GM12878 (cell line): ENCODE results near the gene METTL14. TPM values are rescaled to one million over a fixed set of nuclear protein-coding genes. Genes with fewer than 3 reads are reported as not detected.

ENCODE experiments used
- ATAC-seq: fragments of 200-7000 bp; cut with Tn5 transposase; 3 replicates; pipeline ENCODE4 v1.9.1; 2020; ENCODE audit warnings: mild to moderate bottlenecking, moderate library complexity
- BruUV-seq: library from RNA; stranded (reverse); fragments of 400-500 nt; replicated peaks from 2 replicates; lab custom pipeline; 2021; lab: Mats Ljungman, UMichigan
- CTCF ChIA-PET: fragments of 300-600 bp; sonication (Branson Sonifier 250); formaldehyde crosslinking; extraction: SDS; loops from one replicate; lab custom pipeline; 2021; ENCODE audit warnings: inconsistent platforms; lab: Yijun Ruan, JAX
- POLR2A ChIA-PET: fragments of 350-600 bp; formaldehyde crosslinking; extraction: SDS; loops from one replicate; lab custom pipeline; 2021; ENCODE audit warnings: inconsistent platforms; lab: Charles Lee
- RAD21 ChIA-PET: fragments of 300-600 bp; sonication (Branson Sonifier 250); formaldehyde crosslinking; loops from one replicate; lab custom pipeline; 2023; ENCODE audit warnings: antibody characterized with exemption; ENCODE audit not compliant: unreplicated experiment; lab: Charles Lee
- SMC1A ChIA-PET: fragments of 300-600 bp; sonication (Branson Sonifier 250); formaldehyde crosslinking; loops from one replicate; lab custom pipeline; 2023; ENCODE audit not compliant: unreplicated experiment, uncharacterized antibody; lab: Charles Lee
- DNase-seq: peaks from one replicate; pipeline ENCODE4 v3.0.0-alpha.2; 2011; ENCODE audit warnings: low read depth, low spot score
- FAIRE-seq: peaks from 3 replicates; lab custom pipeline; 2011; peaks lifted over from hg19 to GRCh38; lab: Jason Lieb, UNC
- H2AFZ ChIP-seq: 2 replicates; pipeline ENCODE4 v1.6.0; 2011; ENCODE audit warnings: low read depth, low read length, control low read depth; ENCODE audit not compliant: control insufficient read depth
- H3K27ac ChIP-seq: 2 replicates; pipeline ENCODE4 v1.5.1; 2011; ENCODE audit warnings: control low read depth; ENCODE audit not compliant: control insufficient read depth, insufficient read depth
- H3K27me3 ChIP-seq, 2 experiments: replicated peaks in 1 of 2; 2 replicates each; pipeline versions ENCODE4 v1.6.0 to v1.6.1; 2011; ENCODE audit warnings: low read length in 1 of 2; ENCODE audit not compliant: control insufficient read depth in 2 of 2, insufficient read depth in 2 of 2
- H3K36me3 ChIP-seq, 2 experiments: 2 replicates each; pipeline ENCODE4 v1.5.1; 2011; ENCODE audit warnings: low read length in 1 of 2; ENCODE audit not compliant: control insufficient read depth in 2 of 2, insufficient read depth in 2 of 2
- H3K4me1 ChIP-seq: 2 replicates; pipeline ENCODE4 v1.6.1; 2011; ENCODE audit warnings: mild to moderate bottlenecking, low read length, moderate library complexity, mixed read lengths; ENCODE audit not compliant: control insufficient read depth, insufficient read depth
- H3K4me2 ChIP-seq: 2 replicates; pipeline ENCODE4 v1.6.0; 2011; ENCODE audit warnings: control low read depth; ENCODE audit not compliant: control insufficient read depth, insufficient read depth
- H3K4me3 ChIP-seq: fragments of 200-600 bp; sonication (generic); 2 replicates; pipeline ENCODE4 v1.5.1; 2016
- H3K79me2 ChIP-seq: 2 replicates; pipeline ENCODE4 v1.6.0; 2011; ENCODE audit warnings: low read length; ENCODE audit not compliant: control insufficient read depth, insufficient read depth
- H3K9ac ChIP-seq: 2 replicates; pipeline ENCODE4 v1.8.0; 2011; ENCODE audit warnings: low read length, control low read depth, mixed read lengths; ENCODE audit not compliant: control insufficient read depth, insufficient read depth
- H3K9me3 ChIP-seq: replicated peaks from 3 replicates; pipeline ENCODE4 v1.5.1; 2011; ENCODE audit warnings: mild to moderate bottlenecking, low read length; ENCODE audit not compliant: control insufficient read depth, insufficient read depth
- H4K20me1 ChIP-seq: 2 replicates; pipeline ENCODE4 v1.6.0; 2011; ENCODE audit not compliant: control insufficient read depth, insufficient read depth
- POLR2AphosphoS2 ChIP-seq: IDR thresholded peaks from 2 replicates; pipeline ENCODE4 v1.6.1; 2011; ENCODE audit warnings: low read depth, mild to moderate bottlenecking, low read length, improper control_type of control experiment, moderate library complexity
- SUZ12 ChIP-seq: fragments of 200-600 bp; sonication (generic); IDR thresholded peaks from one replicate; pipeline ENCODE4 v1.6.1; 2018; ENCODE audit warnings: antibody characterized with exemption, mild to moderate bottlenecking; ENCODE audit not compliant: unreplicated experiment
- TCF3 ChIP-seq: IDR thresholded peaks from 2 replicates; pipeline ENCODE4 v1.6.1; 2012; ENCODE audit warnings: low read depth, mild to moderate bottlenecking, low read length, borderline replicate concordance; ENCODE audit not compliant: insufficient read depth
- YY1 ChIP-seq: IDR thresholded peaks from 2 replicates; pipeline ENCODE4 v1.6.1; 2011; ENCODE audit warnings: low read depth, mild to moderate bottlenecking, low read length
- ZNF217 ChIP-seq: fragments of 450-650 bp; IDR thresholded peaks from 2 replicates; pipeline ENCODE4 v1.6.1; 2017; ENCODE audit warnings: antibody characterized with exemption, mild to moderate bottlenecking
- WGBS: methylation state at CpG from one replicate; pipeline ENCODE4 v1.1.6; 2016; ENCODE audit warnings: low lambda C conversion rate; ENCODE audit not compliant: insufficient replicate concordance, insufficient coverage; ENCODE audit errors: missing lambda C conversion rate; 5-methylcytosine and 5-hydroxymethylcytosine counted together
- in situ Hi-C: fragments of 300-500 bp; cut with MboI; formaldehyde crosslinking; loops from 9 replicates; pipeline ENCODE4 v1.14.3; 2018; ENCODE audit warnings: mixed read lengths
- intact Hi-C: fragments of 100-400 bp; cut with micrococcal nuclease; formaldehyde crosslinking; loops from one replicate; pipeline ENCODE4 v1.14.2; 2022; ENCODE audit not compliant: unreplicated experiment
- polyA plus RNA-seq, 11 experiments: library from polyadenylated mRNA; depleted of rRNA in 4 of 11; unstranded in 6 of 11; stranded (reverse) in 5 of 11; fragments of >200 nt; fragmentation: Nextera tagmentation in 4 of 11; fragmentation: Illumina TruSeq in 1 of 11; extraction: Ambion mirVana in 4 of 11; extraction: Trizol in 1 of 11; gene quantifications; 1 replicate in 1 of 11; 2 replicates in 10 of 11; pipeline versions ENCODE4 v1.2.1 to v1.2.3, GENCODE V29; 2011 to 2016; ENCODE audit warnings: inconsistent platforms in 2 of 11, missing spikeins in 2 of 11, low read depth in 1 of 11
- total RNA-seq, 4 experiments: library from RNA; depleted of rRNA in 3 of 4; stranded (reverse); fragments of >200 nt in 3 of 4; fragmentation: Illumina TruSeq in 1 of 4; extraction: Trizol in 1 of 4; gene quantifications; 2 replicates each; pipeline versions ENCODE4 v1.2.1 to v1.2.3, GENCODE V29; 2013 to 2021
- TF ChIP-seq, protein P1 (sequence below): IDR thresholded peaks from 2 replicates; pipeline ENCODE4 v1.6.1; 2011; ENCODE audit warnings: low read depth, mild to moderate bottlenecking, low read length, moderate library complexity, borderline replicate concordance; ENCODE audit errors: extremely low read depth
- TF ChIP-seq, protein P2 (sequence below): IDR thresholded peaks from 2 replicates; pipeline ENCODE4 v1.6.1; 2012; ENCODE audit warnings: mild to moderate bottlenecking, low read depth, low read length
- TF ChIP-seq, protein P3 (sequence below): IDR thresholded peaks from 2 replicates; pipeline ENCODE4 v1.6.1; 2011; ENCODE audit warnings: mild to moderate bottlenecking, low read depth, low read length, moderate library complexity; ENCODE audit not compliant: insufficient replicate concordance
- TF ChIP-seq, protein P4 (sequence below): fragments of 450-650 bp; IDR thresholded peaks from 2 replicates; pipeline ENCODE4 v1.6.1; 2017; ENCODE audit warnings: mild to moderate bottlenecking

METTL14 gene
- total and polyA plus RNA-seq, 10 of the 15 experiments (the other 5 are each of a cell fraction or from before 2014, with no cell fraction given): 11.2 to 44.9 (median 27.6) TPM

DNA sequence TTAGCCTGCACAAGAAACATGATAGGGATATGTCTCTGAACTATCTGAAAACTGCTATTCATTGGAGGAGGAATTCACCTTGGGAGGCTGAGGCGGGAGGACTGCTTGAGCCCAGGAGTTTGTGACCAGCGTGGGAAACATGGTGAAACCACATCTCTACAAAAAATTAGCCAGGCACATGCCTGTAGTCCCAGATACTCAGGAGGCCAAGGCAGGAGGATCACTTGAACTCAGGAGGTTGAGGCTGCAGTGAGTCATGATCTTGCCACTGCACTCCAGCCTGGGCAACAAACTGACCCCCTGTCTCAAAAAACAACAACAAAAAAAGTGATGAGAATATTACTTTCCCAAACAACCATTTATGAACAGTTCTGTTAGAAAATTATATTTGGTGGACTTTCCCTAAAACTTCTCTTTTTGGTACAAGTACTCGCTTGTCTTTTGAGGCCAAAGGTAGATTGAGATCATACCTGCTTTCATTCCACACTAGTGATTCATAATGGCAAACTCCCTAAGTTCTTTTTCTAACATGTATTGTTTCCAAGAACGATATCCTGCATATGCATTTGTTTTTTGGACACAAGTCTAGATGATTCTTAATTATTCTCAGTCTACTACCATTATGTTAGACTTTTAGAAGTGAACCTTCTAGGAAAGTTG, 33.4 kb downstream of the METTL14 start:
- no peaks in the 10 kb centered on the region for H4K20me1 ChIP-seq
- ChIA-PET POLR2A (no interaction called here), RAD21 (no interaction called here), SMC1A (no interaction called here), CTCF (no interaction called here)
- no peaks in the 10 kb centered on the region for H3K79me2 ChIP-seq
- no peak overlapping the region for H2AFZ ChIP-seq
- FAIRE-seq (no peak), ATAC-seq (no peak), DNase-seq (no peak)
- no peaks in the 10 kb centered on the region for H3K4me1 ChIP-seq
- H3K4me2 ChIP-seq: no peak overlapping the region
- no TSS peak for BruUV-seq
- no peak overlapping the region for H3K27ac ChIP-seq
- peaks cover 0 to 11% of the 10 kb centered on the region in 2 experiments; a peak in 2 of 4 replicates for H3K36me3 ChIP-seq
- no peak overlapping the region for H3K4me3 ChIP-seq
- H3K27me3 ChIP-seq: no peaks in the 10 kb centered on the region
- in situ Hi-C loops (no loop called here), intact Hi-C loops (no loop called here)
- 97% methylated on average over 4 of the region's 4 CpGs for WGBS
- H3K9ac ChIP-seq: no peak overlapping the region
- H3K9me3 ChIP-seq: no peaks in the 10 kb centered on the region
- TF ChIP-seq SUZ12 (no peak), TCF3 (no peak)
- TF ChIP-seq, protein P1, sequence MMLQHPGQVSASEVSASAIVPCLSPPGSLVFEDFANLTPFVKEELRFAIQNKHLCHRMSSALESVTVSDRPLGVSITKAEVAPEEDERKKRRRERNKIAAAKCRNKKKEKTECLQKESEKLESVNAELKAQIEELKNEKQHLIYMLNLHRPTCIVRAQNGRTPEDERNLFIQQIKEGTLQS: no peak

DNA sequence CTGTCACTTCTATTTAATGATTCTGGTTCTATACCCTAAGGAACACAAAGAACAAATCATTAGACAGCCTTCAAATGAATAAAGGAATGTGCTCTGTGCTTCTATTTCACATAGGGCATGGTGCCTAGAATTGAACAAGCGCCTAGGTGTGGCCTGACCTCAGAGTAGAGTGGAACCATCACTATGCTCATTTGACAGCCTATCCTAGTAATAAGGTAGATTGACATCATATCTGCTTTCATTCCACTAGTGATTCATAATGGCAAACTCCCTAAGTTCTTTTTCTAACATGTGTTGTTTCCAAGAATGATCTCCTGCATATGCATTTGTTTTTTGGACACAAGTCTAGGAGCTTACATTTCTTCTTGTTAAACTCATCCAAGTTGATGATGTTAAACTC, 36.6 kb downstream of the METTL14 start:
- H4K20me1 ChIP-seq: no peaks in the 10 kb centered on the region
- in situ Hi-C loops: no loop called here
- ChIA-PET RAD21 (no interaction called here), CTCF (no interaction called here), SMC1A (no interaction called here), POLR2A (no interaction called here)
- H3K79me2 ChIP-seq: no peaks in the 10 kb centered on the region
- H2AFZ ChIP-seq: no peak overlapping the region
- WGBS: 100% methylated on average over 1 of the region's 1 CpG
- BruUV-seq: no TSS peak
- H3K9ac ChIP-seq: no peak overlapping the region
- intact Hi-C loops: no loop called here
- FAIRE-seq (no peak), DNase-seq (no peak), ATAC-seq (no peak)
- no peak overlapping the region for H3K4me3 ChIP-seq
- no peaks in the 10 kb centered on the region for H3K27me3 ChIP-seq
- H3K9me3 ChIP-seq: no peaks in the 10 kb centered on the region
- peaks cover 2 to 27% of the 10 kb centered on the region in 2 experiments for H3K36me3 ChIP-seq
- H3K4me2 ChIP-seq: no peak overlapping the region
- no peak overlapping the region for H3K27ac ChIP-seq
- no peaks in the 10 kb centered on the region for H3K4me1 ChIP-seq
- TF ChIP-seq, protein P2, sequence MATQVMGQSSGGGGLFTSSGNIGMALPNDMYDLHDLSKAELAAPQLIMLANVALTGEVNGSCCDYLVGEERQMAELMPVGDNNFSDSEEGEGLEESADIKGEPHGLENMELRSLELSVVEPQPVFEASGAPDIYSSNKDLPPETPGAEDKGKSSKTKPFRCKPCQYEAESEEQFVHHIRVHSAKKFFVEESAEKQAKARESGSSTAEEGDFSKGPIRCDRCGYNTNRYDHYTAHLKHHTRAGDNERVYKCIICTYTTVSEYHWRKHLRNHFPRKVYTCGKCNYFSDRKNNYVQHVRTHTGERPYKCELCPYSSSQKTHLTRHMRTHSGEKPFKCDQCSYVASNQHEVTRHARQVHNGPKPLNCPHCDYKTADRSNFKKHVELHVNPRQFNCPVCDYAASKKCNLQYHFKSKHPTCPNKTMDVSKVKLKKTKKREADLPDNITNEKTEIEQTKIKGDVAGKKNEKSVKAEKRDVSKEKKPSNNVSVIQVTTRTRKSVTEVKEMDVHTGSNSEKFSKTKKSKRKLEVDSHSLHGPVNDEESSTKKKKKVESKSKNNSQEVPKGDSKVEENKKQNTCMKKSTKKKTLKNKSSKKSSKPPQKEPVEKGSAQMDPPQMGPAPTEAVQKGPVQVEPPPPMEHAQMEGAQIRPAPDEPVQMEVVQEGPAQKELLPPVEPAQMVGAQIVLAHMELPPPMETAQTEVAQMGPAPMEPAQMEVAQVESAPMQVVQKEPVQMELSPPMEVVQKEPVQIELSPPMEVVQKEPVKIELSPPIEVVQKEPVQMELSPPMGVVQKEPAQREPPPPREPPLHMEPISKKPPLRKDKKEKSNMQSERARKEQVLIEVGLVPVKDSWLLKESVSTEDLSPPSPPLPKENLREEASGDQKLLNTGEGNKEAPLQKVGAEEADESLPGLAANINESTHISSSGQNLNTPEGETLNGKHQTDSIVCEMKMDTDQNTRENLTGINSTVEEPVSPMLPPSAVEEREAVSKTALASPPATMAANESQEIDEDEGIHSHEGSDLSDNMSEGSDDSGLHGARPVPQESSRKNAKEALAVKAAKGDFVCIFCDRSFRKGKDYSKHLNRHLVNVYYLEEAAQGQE: no peak
- no peak for TF ChIP-seq POLR2AphosphoS2
- TF ChIP-seq, protein P3, sequence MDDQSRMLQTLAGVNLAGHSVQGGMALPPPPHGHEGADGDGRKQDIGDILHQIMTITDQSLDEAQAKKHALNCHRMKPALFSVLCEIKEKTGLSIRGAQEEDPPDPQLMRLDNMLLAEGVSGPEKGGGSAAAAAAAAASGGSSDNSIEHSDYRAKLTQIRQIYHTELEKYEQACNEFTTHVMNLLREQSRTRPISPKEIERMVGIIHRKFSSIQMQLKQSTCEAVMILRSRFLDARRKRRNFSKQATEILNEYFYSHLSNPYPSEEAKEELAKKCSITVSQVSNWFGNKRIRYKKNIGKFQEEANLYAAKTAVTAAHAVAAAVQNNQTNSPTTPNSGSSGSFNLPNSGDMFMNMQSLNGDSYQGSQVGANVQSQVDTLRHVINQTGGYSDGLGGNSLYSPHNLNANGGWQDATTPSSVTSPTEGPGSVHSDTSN: no peak
- TF ChIP-seq, protein P4, sequence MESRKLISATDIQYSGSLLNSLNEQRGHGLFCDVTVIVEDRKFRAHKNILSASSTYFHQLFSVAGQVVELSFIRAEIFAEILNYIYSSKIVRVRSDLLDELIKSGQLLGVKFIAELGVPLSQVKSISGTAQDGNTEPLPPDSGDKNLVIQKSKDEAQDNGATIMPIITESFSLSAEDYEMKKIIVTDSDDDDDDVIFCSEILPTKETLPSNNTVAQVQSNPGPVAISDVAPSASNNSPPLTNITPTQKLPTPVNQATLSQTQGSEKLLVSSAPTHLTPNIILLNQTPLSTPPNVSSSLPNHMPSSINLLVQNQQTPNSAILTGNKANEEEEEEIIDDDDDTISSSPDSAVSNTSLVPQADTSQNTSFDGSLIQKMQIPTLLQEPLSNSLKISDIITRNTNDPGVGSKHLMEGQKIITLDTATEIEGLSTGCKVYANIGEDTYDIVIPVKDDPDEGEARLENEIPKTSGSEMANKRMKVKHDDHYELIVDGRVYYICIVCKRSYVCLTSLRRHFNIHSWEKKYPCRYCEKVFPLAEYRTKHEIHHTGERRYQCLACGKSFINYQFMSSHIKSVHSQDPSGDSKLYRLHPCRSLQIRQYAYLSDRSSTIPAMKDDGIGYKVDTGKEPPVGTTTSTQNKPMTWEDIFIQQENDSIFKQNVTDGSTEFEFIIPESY: no peak
- no peak for TF ChIP-seq YY1
- no peak for TF ChIP-seq ZNF217
